HG03025 (cell line): Measurements from ENCODE around the gene ASPM.
"Not testable (repeated sequence)": the region's sequence is repeated elsewhere in the genome, so short reads cannot be mapped to it uniquely, and the experiment has no call there.

Source experiments
- ATAC-seq: cut with Tn5 transposase; IDR thresholded peaks from one replicate; pipeline ENCODE4 v1.9.1; 2021; ENCODE audit warnings: mild to moderate bottlenecking, moderate library complexity; ENCODE audit not compliant: unreplicated experiment, low FRiP score

ASPM gene

GRCh38 chr1:197093226-197093885 lies 53.1 kb downstream of the ASPM start:
- no peak for ATAC-seq

GRCh38 chr1:197092491-197093023 lies 53.9 kb downstream of the ASPM start:
- no peak for ATAC-seq

GRCh38 chr1:197083474-197083873 lies 63.0 kb downstream of the ASPM start:
- ATAC-seq, result no peak

- ATAC-seq, result no peak
These were observed 65.2 kb downstream of the ASPM start for GRCh38 chr1:197081117-197081753.

GRCh38 chr1:197080323-197080722 lies 66.1 kb downstream of the ASPM start:
- ATAC-seq, result no peak

- no peak for ATAC-seq
These were observed 69.9 kb downstream of the ASPM start for GRCh38 chr1:197076585-197076984.

GRCh38 chr1:197073978-197074377 lies 72.5 kb downstream of the ASPM start:
- no peak for ATAC-seq

- ATAC-seq, result no peak
These were observed 79.0 kb downstream of the ASPM start for GRCh38 chr1:197067457-197067818.

GRCh38 chr1:197066719-197067456 lies 79.6 kb downstream of the ASPM start, which contains the start of gene F13B:
Gene F13B (minus strand): TSS chr1:197067260. CDS start chr1:197067223, 37 bp downstream.
- no peak for ATAC-seq

GRCh38 chr1:197066277-197066676 lies 80.2 kb downstream of the ASPM start:
- ATAC-seq, result no peak

GRCh38 chr1:197065559-197065958 lies 80.9 kb downstream of the ASPM start:
- ATAC-seq, result no peak

- no peak for ATAC-seq
These were observed 83.3 kb downstream of the ASPM start for GRCh38 chr1:197063212-197063611.

- peak; percentile 80 for ATAC-seq
These were observed 83.8 kb downstream of the ASPM start for GRCh38 chr1:197062692-197063091.

GRCh38 chr1:197049100-197049499 lies 97.4 kb downstream of the ASPM start:
- no peak for ATAC-seq

- ATAC-seq, result no peak
These were observed 103.7 kb downstream of the ASPM start for GRCh38 chr1:197042676-197043341.

GRCh38 chr1:197041486-197042353 lies 104.7 kb downstream of the ASPM start:
- ATAC-seq, result peak; percentile 86

GRCh38 chr1:197036861-197037260 lies 109.6 kb downstream of the ASPM start:
- no peak for ATAC-seq

GRCh38 chr1:197034631-197035339 lies 111.7 kb downstream of the ASPM start:
- ATAC-seq, result not testable (repeated sequence)
